ENCODE measurements around the gene CALML6. TPM values are rescaled to one million over a fixed set of nuclear protein-coding genes. Genes with fewer than 3 reads are reported as not detected.
A peak's percentile ranks its signal among the peaks of the same experiment; 100 is the strongest.

The CALML6 gene
- total RNA-seq, 2 experiments from 2014 or later = 0.54 to 5.1 TPM

- intact Hi-C loops (cut with micrococcal nuclease; ENCODE audit: unreplicated experiment) = no loop called here
- TF ChIP-seq CTCF (conservative IDR thresholded peaks at IDR 0.05; ENCODE audit: low read length) = no peak
- no peak for TF ChIP-seq EZH2phosphoT487 (IDR thresholded peaks at IDR 0.05; ENCODE audit: borderline replicate concordance, low read depth, low read length)
- Histone ChIP-seq H4K20me1 (ENCODE audit: insufficient read depth, low read length) (peaks cover 22% of the 10 kb centered on the region), H3K4me3 (ENCODE audit: low read depth, low read length, poor library complexity, severe bottlenecking) (no peak overlapping the region), H3K9me2 (ENCODE audit: insufficient read depth, low read length) (no peaks in the 10 kb centered on the region), H3K36me3 (ENCODE audit: insufficient read depth, low read length) (peaks cover 94% of the 10 kb centered on the region), H3K9me3 (ENCODE audit: low read length) (peaks cover 4% of the 10 kb centered on the region; the same call in 1 of the 2 replicates), H3K4me1 (ENCODE audit: insufficient read depth, low read length, poor library complexity, severe bottlenecking) (peaks cover 37% of the 10 kb centered on the region), H3K27ac (ENCODE audit: low read depth, low read length, poor library complexity, severe bottlenecking) (peak overlapping the region; percentile 54), H2AFZ (ENCODE audit: low read length) (no peak overlapping the region), H3K4me2 (ENCODE audit: low read length) (peak overlapping the region; percentile 12; the same call in 1 of the 2 replicates), H3K79me2 (ENCODE audit: insufficient read depth, low read depth, low read length) (peaks cover 100% of the 10 kb centered on the region)
- CTCF ChIA-PET (ENCODE audit: unreplicated experiment) = no interaction called here
- BruUV-seq (replicated peaks) = no TSS peak
- POLR2A ChIA-PET = interaction anchor here (0.5 to 1.0 kb wide), 8 partner anchors 11 to 60 kb away, joined by 3 to 9 read pairs (median 4); no protein-coding TSS in a partner anchor
- DNase-seq (ENCODE audit: low spot score) = no peak
Observed at GRCh38 chr1:1869469-1869868, 45.6 kb upstream of the CALML6 start.

DNA sequence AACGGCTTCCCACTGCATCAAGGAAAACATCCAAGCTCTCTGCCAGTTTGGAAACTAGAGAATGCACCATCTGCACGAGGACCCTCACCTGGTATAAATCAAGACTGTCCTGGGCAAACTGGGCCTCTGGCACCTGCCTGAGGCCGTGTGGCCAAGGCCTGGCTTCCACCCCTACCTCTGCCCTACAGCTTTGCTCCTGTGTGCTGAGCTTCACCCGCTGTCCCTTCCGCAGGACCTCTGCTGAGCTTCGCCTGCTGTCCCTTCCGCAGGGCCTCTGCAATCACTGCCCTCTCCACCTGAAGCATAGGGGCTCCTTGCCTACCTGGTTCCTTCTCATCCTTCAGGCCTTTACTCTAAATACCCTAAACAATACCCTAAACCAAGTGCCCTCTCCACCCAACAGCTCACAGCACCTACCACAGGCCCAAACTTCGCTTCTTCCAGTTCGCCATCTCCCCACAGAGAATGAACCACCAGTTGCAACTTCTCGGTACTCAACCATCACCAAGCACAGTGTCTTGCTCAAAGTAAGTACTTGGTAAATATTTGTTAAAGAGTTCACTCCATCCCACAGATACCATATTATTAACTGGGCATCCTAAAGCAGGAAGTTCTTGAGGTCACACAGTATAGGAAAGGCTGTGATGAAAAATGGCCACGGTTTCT is 42.6 kb upstream of the CALML6 start:
- CTCF ChIA-PET (ENCODE audit: unreplicated experiment) = no interaction called here
- POLR2A ChIA-PET = interaction anchor here (0.7 to 1.8 kb wide), 3 partner anchors 10 to 95 kb away, joined by 3 to 5 read pairs (median 4); no protein-coding TSS in a partner anchor
- H3K9me3 ChIP-seq (ENCODE audit: low read length) = peaks cover 4% of the 10 kb centered on the region; the same call in 1 of the 2 replicates
- no peak overlapping the region for H3K4me2 ChIP-seq (ENCODE audit: low read length)
- no peak overlapping the region for H2AFZ ChIP-seq (ENCODE audit: low read length)
- DNase-seq (ENCODE audit: low spot score) = no peak
- H3K27ac ChIP-seq (ENCODE audit: low read depth, low read length, poor library complexity, severe bottlenecking) = no peak overlapping the region
- no peaks in the 10 kb centered on the region for H3K9me2 ChIP-seq (ENCODE audit: insufficient read depth, low read length)
- TF ChIP-seq CTCF (conservative IDR thresholded peaks at IDR 0.05; ENCODE audit: low read length) (no peak), EZH2phosphoT487 (IDR thresholded peaks at IDR 0.05; ENCODE audit: borderline replicate concordance, low read depth, low read length) (no peak)
- H3K4me3 ChIP-seq (ENCODE audit: low read depth, low read length, poor library complexity, severe bottlenecking) = no peak overlapping the region
- H3K79me2 ChIP-seq (ENCODE audit: insufficient read depth, low read depth, low read length) = peaks cover 100% of the 10 kb centered on the region
- intact Hi-C loops (cut with micrococcal nuclease; ENCODE audit: unreplicated experiment) = no loop called here
- peaks cover 31% of the 10 kb centered on the region for H3K4me1 ChIP-seq (ENCODE audit: insufficient read depth, low read length, poor library complexity, severe bottlenecking)
- peaks cover 96% of the 10 kb centered on the region for H3K36me3 ChIP-seq (ENCODE audit: insufficient read depth, low read length)
- no TSS peak for BruUV-seq (replicated peaks)
- H4K20me1 ChIP-seq (ENCODE audit: insufficient read depth, low read length) = peaks cover 27% of the 10 kb centered on the region

- Histone ChIP-seq H3K79me2 (ENCODE audit: insufficient read depth, low read depth, low read length) (peaks cover 100% of the 10 kb centered on the region), H3K4me3 (ENCODE audit: low read depth, low read length, poor library complexity, severe bottlenecking) (no peak overlapping the region), H4K20me1 (ENCODE audit: insufficient read depth, low read length) (peaks cover 34% of the 10 kb centered on the region), H3K4me2 (ENCODE audit: low read length) (no peak overlapping the region), H3K27ac (ENCODE audit: low read depth, low read length, poor library complexity, severe bottlenecking) (no peak overlapping the region), H2AFZ (ENCODE audit: low read length) (no peak overlapping the region), H3K36me3 (ENCODE audit: insufficient read depth, low read length) (peaks cover 97% of the 10 kb centered on the region), H3K4me1 (ENCODE audit: insufficient read depth, low read length, poor library complexity, severe bottlenecking) (peaks cover 38% of the 10 kb centered on the region), H3K9me2 (ENCODE audit: insufficient read depth, low read length) (no peaks in the 10 kb centered on the region), H3K9me3 (ENCODE audit: low read length) (peaks cover 4% of the 10 kb centered on the region; the same call in 1 of the 2 replicates)
- no TSS peak for BruUV-seq (replicated peaks)
- DNase-seq (ENCODE audit: low spot score) = no peak
- intact Hi-C loops (cut with micrococcal nuclease; ENCODE audit: unreplicated experiment) = no loop called here
- ChIA-PET CTCF (ENCODE audit: unreplicated experiment) (no interaction called here), POLR2A (interaction anchor here (1.8 kb wide), 1 partner anchor 10 kb away, joined by 5 read pairs; no protein-coding TSS in a partner anchor)
- TF ChIP-seq CTCF (conservative IDR thresholded peaks at IDR 0.05; ENCODE audit: low read length) = no peak
- no peak for TF ChIP-seq EZH2phosphoT487 (IDR thresholded peaks at IDR 0.05; ENCODE audit: borderline replicate concordance, low read depth, low read length)
Observed at GRCh38 chr1:1873186-1873585, 41.9 kb upstream of the CALML6 start.

Data from OCI-LY7 (cell line).